IMR-90 (cell line): ENCODE results near the gene CNDP1. TPM values are rescaled to one million over a fixed set of nuclear protein-coding genes. Genes with fewer than 3 reads are reported as not detected.

ENCODE experiments used
- ATAC-seq: fragments of 200-7000 bp; cut with Tn5 transposase; 2 replicates; pipeline ENCODE4 v1.9.1; 2020; ENCODE audit warnings: low read depth, mild to moderate bottlenecking, moderate library complexity
- BruUV-seq: library from RNA; stranded (reverse); fragments of 400-500 nt; replicated peaks from 2 replicates; lab custom pipeline; 2021; lab: Mats Ljungman, UMichigan
- CTCF ChIA-PET: fragments of 300-600 bp; formaldehyde crosslinking; extraction: SDS; loops from one replicate; lab custom pipeline; 2021; ENCODE audit warnings: antibody characterized with exemption; lab: Yijun Ruan, JAX
- POLR2A ChIA-PET: fragments of 300-600 bp; sonication (Branson Sonifier 250); formaldehyde crosslinking; loops from one replicate; lab custom pipeline; 2022; ENCODE audit warnings: antibody characterized with exemption; ENCODE audit not compliant: unreplicated experiment; lab: Charles Lee
- DNase-seq: peaks from one replicate; pipeline ENCODE4 v3.0.0; 2013
- H2AFZ ChIP-seq: replicated peaks from 2 replicates; pipeline ENCODE3; 2013; ENCODE audit warnings: low read length, mild to moderate bottlenecking; ENCODE audit not compliant: poor library complexity
- H2AK5ac ChIP-seq: 2 replicates; pipeline ENCODE4 v1.6.1; 2013; ENCODE audit warnings: low read depth, low read length, inconsistent platforms
- H2AK9ac ChIP-seq: replicated peaks from 2 replicates; pipeline ENCODE3; 2013; ENCODE audit warnings: mild to moderate bottlenecking, low read depth, low read length, moderate library complexity; ENCODE audit not compliant: poor library complexity
- H2BK120ac ChIP-seq: 2 replicates; pipeline ENCODE4 v1.6.1; 2013; ENCODE audit warnings: low read depth, low read length, inconsistent platforms
- H2BK15ac ChIP-seq: 3 replicates; pipeline ENCODE4 v1.6.1; 2013; ENCODE audit warnings: low read depth, low read length, inconsistent platforms
- H2BK20ac ChIP-seq: 2 replicates; pipeline ENCODE4 v1.6.1; 2013; ENCODE audit warnings: low read depth, mild to moderate bottlenecking, inconsistent platforms, low read length, moderate library complexity
- H2BK5ac ChIP-seq: 2 replicates; pipeline ENCODE4 v1.6.1; 2013; ENCODE audit warnings: mild to moderate bottlenecking, low read depth, low read length, inconsistent platforms; ENCODE audit not compliant: poor library complexity, severe bottlenecking
- H3K14ac ChIP-seq: replicated peaks from 2 replicates; pipeline ENCODE4 v1.6.1; 2013; ENCODE audit warnings: low read depth, low read length, inconsistent platforms
- H3K18ac ChIP-seq: 2 replicates; pipeline ENCODE4 v1.6.1; 2013; ENCODE audit warnings: low read depth, low read length, control low read depth
- H3K23ac ChIP-seq: 2 replicates; pipeline ENCODE4 v1.6.1; 2013; ENCODE audit warnings: low read depth, low read length, inconsistent platforms
- H3K27ac ChIP-seq: 2 replicates; pipeline ENCODE4 v1.5.1; 2013; ENCODE audit warnings: mild to moderate bottlenecking, control low read depth, low read length; ENCODE audit not compliant: insufficient read depth
- H3K27me3 ChIP-seq: 2 replicates; pipeline ENCODE4 v1.6.1; 2013; ENCODE audit warnings: low read length; ENCODE audit not compliant: control insufficient read depth, insufficient read depth
- H3K36me3 ChIP-seq: 2 replicates; pipeline ENCODE4 v1.6.1; 2013; ENCODE audit warnings: low read length, mixed read lengths; ENCODE audit not compliant: control insufficient read depth, insufficient read depth
- H3K4ac ChIP-seq: 2 replicates; pipeline ENCODE4 v1.6.1; 2013; ENCODE audit warnings: low read depth, low read length, inconsistent platforms
- H3K4me1 ChIP-seq: 2 replicates; pipeline ENCODE4 v1.6.1; 2013; ENCODE audit warnings: low read length, mixed read lengths; ENCODE audit not compliant: control insufficient read depth, insufficient read depth
- H3K4me2 ChIP-seq: 2 replicates; pipeline ENCODE4 v1.6.1; 2013; ENCODE audit warnings: low read depth, mild to moderate bottlenecking, control low read depth, low read length, moderate library complexity
- H3K4me3 ChIP-seq: 2 replicates; pipeline ENCODE4 v1.5.1; 2013; ENCODE audit warnings: low read depth, mild to moderate bottlenecking, control low read depth, low read length, moderate library complexity; ENCODE audit not compliant: insufficient read depth
- H3K56ac ChIP-seq: 2 replicates; pipeline ENCODE4 v1.6.1; 2013; ENCODE audit warnings: low read length, inconsistent platforms; ENCODE audit not compliant: insufficient read depth; ENCODE audit errors: extremely low read depth
- H3K79me1 ChIP-seq, 2 experiments: 2 replicates each; pipeline ENCODE4 v1.6.1; 2013; ENCODE audit warnings: low read length in 2 of 2, inconsistent platforms in 1 of 2, low read depth in 1 of 2
- H3K9ac ChIP-seq: 2 replicates; pipeline ENCODE4 v1.6.1; 2013; ENCODE audit warnings: low read depth, low read length, control low read depth
- H3K9me1 ChIP-seq: 2 replicates; pipeline ENCODE4 v1.6.1; 2013; ENCODE audit warnings: low read length, inconsistent platforms; ENCODE audit not compliant: insufficient read depth
- H3K9me3 ChIP-seq: 2 replicates; pipeline ENCODE4 v1.6.1; 2013; ENCODE audit warnings: low read length; ENCODE audit not compliant: control insufficient read depth, insufficient read depth
- H4K20me1 ChIP-seq: 2 replicates; pipeline ENCODE4 v1.6.1; 2013; ENCODE audit warnings: low read length, inconsistent platforms; ENCODE audit not compliant: insufficient read depth
- H4K5ac ChIP-seq: 2 replicates; pipeline ENCODE4 v1.6.1; 2013; ENCODE audit warnings: mild to moderate bottlenecking, low read depth, low read length, control low read depth
- H4K8ac ChIP-seq, 2 experiments: 2 replicates each; pipeline ENCODE4 v1.6.1; 2013; ENCODE audit warnings: low read depth in 2 of 2, low read length in 2 of 2, control low read depth in 1 of 2, inconsistent platforms in 1 of 2
- H4K91ac ChIP-seq: 2 replicates; pipeline ENCODE4 v1.6.1; 2013; ENCODE audit warnings: low read depth, low read length, inconsistent platforms; ENCODE audit not compliant: insufficient read depth
- BHLHE40 ChIP-seq: fragments of 150-350 bp; IDR thresholded peaks from 2 replicates; pipeline ENCODE4 v1.6.1; 2016; ENCODE audit warnings: mild to moderate bottlenecking, low read depth, low read length
- CEBPB ChIP-seq: IDR thresholded peaks from 2 replicates; pipeline ENCODE4 v1.6.1; 2012; ENCODE audit warnings: low read depth, low read length, improper control_type of control experiment
- CHD1 ChIP-seq: IDR thresholded peaks from 2 replicates; pipeline ENCODE4 v1.6.1; 2012; ENCODE audit warnings: low read depth, low read length, improper control_type of control experiment
- FOS ChIP-seq: fragments of 150-350 bp; IDR thresholded peaks from 2 replicates; pipeline ENCODE4 v1.6.1; 2016; ENCODE audit warnings: low read depth, low read length
- MAZ ChIP-seq: IDR thresholded peaks from 2 replicates; pipeline ENCODE4 v1.6.1; 2012; ENCODE audit warnings: low read depth, mild to moderate bottlenecking, low read length, improper control_type of control experiment, moderate library complexity, borderline replicate concordance
- NFE2L2 ChIP-seq: fragments of 150-350 bp; IDR thresholded peaks from 2 replicates; pipeline ENCODE4 v1.6.1; 2016; ENCODE audit warnings: low read depth, mild to moderate bottlenecking, low read length
- POLR2A ChIP-seq: IDR thresholded peaks from 2 replicates; pipeline ENCODE4 v1.6.1; 2012; ENCODE audit warnings: mild to moderate bottlenecking, low read depth, low read length
- RAD21 ChIP-seq: IDR thresholded peaks from 2 replicates; pipeline ENCODE4 v1.6.1; 2012; ENCODE audit warnings: low read length, improper control_type of control experiment
- RCOR1 ChIP-seq: IDR thresholded peaks from 2 replicates; pipeline ENCODE4 v1.6.1; 2012; ENCODE audit warnings: mild to moderate bottlenecking, low read length, improper control_type of control experiment; ENCODE audit not compliant: insufficient replicate concordance
- RFX5 ChIP-seq: IDR thresholded peaks from 2 replicates; pipeline ENCODE4 v1.8.0; 2012; ENCODE audit warnings: low read depth, mild to moderate bottlenecking, low read length, moderate library complexity
- WGBS, 2 experiments: methylation state at CpG; one replicate each; pipeline versions ENCODE4 v1.1.5 to v1.1.7; 2013; ENCODE audit warnings: missing lambda C conversion rate in 2 of 2; ENCODE audit not compliant: insufficient read length in 1 of 2; ENCODE audit errors: extremely low coverage in 2 of 2; 5-methylcytosine and 5-hydroxymethylcytosine counted together
- dilution Hi-C: fragments of 300-500 bp; cut with HindIII; formaldehyde crosslinking; loops from one replicate; pipeline ENCODE4 v1.14.3; 2018; ENCODE audit warnings: low sequenced_read_pairs; ENCODE audit not compliant: unreplicated experiment
- in situ Hi-C: fragments of 300-500 bp; cut with MboI; formaldehyde crosslinking; loops from 3 replicates; pipeline ENCODE4 v1.14.3; 2019; ENCODE audit warnings: low sequenced_read_pairs, inconsistent platforms, mixed read lengths
- intact Hi-C: fragments of 100-400 bp; cut with micrococcal nuclease; formaldehyde crosslinking; loops from 2 replicates; pipeline ENCODE4 v1.10.0; 2022
- polyA plus RNA-seq, 3 experiments: library from polyadenylated mRNA; depleted of rRNA; stranded (reverse); fragments of >200 nt; gene quantifications; 2 replicates each; pipeline ENCODE4 v1.2.3, GENCODE V29; 2012; ENCODE audit warnings: low replicate concordance in 1 of 3
- total RNA-seq: library from RNA; depleted of rRNA; stranded (reverse); fragments of >200 nt; gene quantifications from 2 replicates; pipeline ENCODE4 v1.2.3, GENCODE V29; 2012
- TF ChIP-seq, protein P1 (sequence below): fragments of 150-350 bp; IDR thresholded peaks from 2 replicates; pipeline ENCODE4 v1.6.1; 2017; ENCODE audit warnings: mild to moderate bottlenecking, antibody characterized with exemption, low read length, low read depth
- TF ChIP-seq, protein P2 (sequence below): conservative IDR thresholded peaks from 2 replicates; pipeline ENCODE4 v1.5.1; 2012; ENCODE audit warnings: mild to moderate bottlenecking, low read depth, low read length, improper control_type of control experiment
- TF ChIP-seq, protein P3 (sequence below): fragments of 150-350 bp; IDR thresholded peaks from 2 replicates; pipeline ENCODE4 v1.6.1; 2016; ENCODE audit warnings: low read depth, mild to moderate bottlenecking, low read length, moderate library complexity, borderline replicate concordance

Gene CNDP1
- total and polyA plus RNA-seq, 2 of the 4 experiments (the other 2 are of a cell fraction) = not detected

DNA sequence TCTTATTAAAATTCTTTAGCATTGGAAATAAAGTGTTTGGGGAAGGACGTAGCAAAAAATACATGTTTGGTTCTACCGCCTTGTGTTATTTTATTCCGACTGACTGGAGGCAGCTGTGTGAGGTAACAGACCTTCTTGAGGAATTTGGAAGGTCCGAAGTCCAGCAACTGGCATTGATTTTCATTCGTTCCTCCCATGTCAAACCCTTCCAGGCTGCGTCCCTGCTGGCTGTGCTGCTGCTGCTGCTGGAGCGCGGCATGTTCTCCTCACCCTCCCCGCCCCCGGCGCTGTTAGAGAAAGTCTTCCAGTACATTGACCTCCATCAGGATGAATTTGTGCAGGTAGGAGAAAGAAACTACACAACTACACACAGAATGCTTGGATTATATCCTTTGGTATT, 21.8 kb downstream of the CNDP1 start (continued):
- TF ChIP-seq, protein P1, sequence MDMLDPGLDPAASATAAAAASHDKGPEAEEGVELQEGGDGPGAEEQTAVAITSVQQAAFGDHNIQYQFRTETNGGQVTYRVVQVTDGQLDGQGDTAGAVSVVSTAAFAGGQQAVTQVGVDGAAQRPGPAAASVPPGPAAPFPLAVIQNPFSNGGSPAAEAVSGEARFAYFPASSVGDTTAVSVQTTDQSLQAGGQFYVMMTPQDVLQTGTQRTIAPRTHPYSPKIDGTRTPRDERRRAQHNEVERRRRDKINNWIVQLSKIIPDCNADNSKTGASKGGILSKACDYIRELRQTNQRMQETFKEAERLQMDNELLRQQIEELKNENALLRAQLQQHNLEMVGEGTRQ = no peak
- TF ChIP-seq BHLHE40 (no peak), RFX5 (no peak)

DNA sequence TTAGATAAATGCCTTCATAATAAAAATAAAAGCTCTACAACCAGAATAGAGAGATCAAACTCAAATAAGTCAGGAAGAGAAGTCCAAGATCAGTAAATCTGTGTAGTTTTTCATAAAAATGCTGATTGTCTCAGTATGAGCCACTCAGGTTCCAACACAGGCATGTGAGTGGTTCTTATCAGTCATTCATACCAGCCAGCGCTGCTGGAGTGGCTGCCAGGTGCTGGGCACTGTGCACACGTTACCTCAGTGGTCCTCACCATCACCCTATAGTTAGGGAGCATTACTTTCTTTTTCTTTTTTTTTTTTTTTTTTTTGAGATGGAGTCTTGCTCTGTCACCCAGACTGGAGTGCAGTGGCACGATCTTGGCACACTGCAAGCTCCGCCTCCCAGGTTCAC, 23.8 kb downstream of the CNDP1 start:
- CTCF ChIA-PET = interaction anchor here (1.0 kb wide), 1 partner anchor 12 kb away, joined by 3 read pairs; no protein-coding TSS in a partner anchor
- H2AFZ ChIP-seq = no peak overlapping the region
- no peak overlapping the region for H3K18ac ChIP-seq
- H2BK15ac ChIP-seq = no peak overlapping the region
- in situ Hi-C loops = loop anchor here (25.0 kb wide), 1 partner anchor 346 kb away; no protein-coding TSS in a partner anchor
- no peak overlapping the region for H2BK120ac ChIP-seq
- no peaks in the 10 kb centered on the region for H4K20me1 ChIP-seq
- H3K4me3 ChIP-seq = no peak overlapping the region
- H3K4ac ChIP-seq = no peak overlapping the region
- no peaks in the 10 kb centered on the region for H3K79me1 ChIP-seq
- H3K27me3 ChIP-seq = peaks cover 41% of the 10 kb centered on the region
- no peaks in the 10 kb centered on the region for H3K4me1 ChIP-seq
- no peaks in the 10 kb centered on the region for H3K9me3 ChIP-seq
- no peak for ATAC-seq
- H4K8ac ChIP-seq = no peak overlapping the region
- no peak overlapping the region for H2AK5ac ChIP-seq
- no CpG with 5 or more reads among the region's 4 CpGs for WGBS, 2 experiments
- H3K56ac ChIP-seq = no peak overlapping the region
- no peak for DNase-seq
- no TSS peak for BruUV-seq
- no peak overlapping the region for H4K5ac ChIP-seq
- H3K36me3 ChIP-seq = no peaks in the 10 kb centered on the region
- intact Hi-C loops = no loop called here
- no peak overlapping the region for H3K14ac ChIP-seq
- H4K91ac ChIP-seq = no peak overlapping the region
- POLR2A ChIA-PET = no interaction called here
- no peak overlapping the region for H3K4me2 ChIP-seq
- no peak overlapping the region for H2AK9ac ChIP-seq
- H3K9me1 ChIP-seq = no peaks in the 10 kb centered on the region
- no peak overlapping the region for H3K9ac ChIP-seq
- dilution Hi-C loops = no loop called here
- H3K23ac ChIP-seq = no peak overlapping the region
- no peak overlapping the region for H2BK20ac ChIP-seq
- no peak overlapping the region for H3K27ac ChIP-seq
- H2BK5ac ChIP-seq = no peak overlapping the region
- TF ChIP-seq, protein P2, sequence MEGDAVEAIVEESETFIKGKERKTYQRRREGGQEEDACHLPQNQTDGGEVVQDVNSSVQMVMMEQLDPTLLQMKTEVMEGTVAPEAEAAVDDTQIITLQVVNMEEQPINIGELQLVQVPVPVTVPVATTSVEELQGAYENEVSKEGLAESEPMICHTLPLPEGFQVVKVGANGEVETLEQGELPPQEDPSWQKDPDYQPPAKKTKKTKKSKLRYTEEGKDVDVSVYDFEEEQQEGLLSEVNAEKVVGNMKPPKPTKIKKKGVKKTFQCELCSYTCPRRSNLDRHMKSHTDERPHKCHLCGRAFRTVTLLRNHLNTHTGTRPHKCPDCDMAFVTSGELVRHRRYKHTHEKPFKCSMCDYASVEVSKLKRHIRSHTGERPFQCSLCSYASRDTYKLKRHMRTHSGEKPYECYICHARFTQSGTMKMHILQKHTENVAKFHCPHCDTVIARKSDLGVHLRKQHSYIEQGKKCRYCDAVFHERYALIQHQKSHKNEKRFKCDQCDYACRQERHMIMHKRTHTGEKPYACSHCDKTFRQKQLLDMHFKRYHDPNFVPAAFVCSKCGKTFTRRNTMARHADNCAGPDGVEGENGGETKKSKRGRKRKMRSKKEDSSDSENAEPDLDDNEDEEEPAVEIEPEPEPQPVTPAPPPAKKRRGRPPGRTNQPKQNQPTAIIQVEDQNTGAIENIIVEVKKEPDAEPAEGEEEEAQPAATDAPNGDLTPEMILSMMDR = no peak
- TF ChIP-seq, protein P1 = no peak
- TF ChIP-seq MAZ (no peak), NFE2L2 (no peak), RCOR1 (no peak), RAD21 (no peak), POLR2A (no peak), CEBPB (no peak), BHLHE40 (no peak), FOS (no peak), CHD1 (no peak)
- TF ChIP-seq, protein P3, sequence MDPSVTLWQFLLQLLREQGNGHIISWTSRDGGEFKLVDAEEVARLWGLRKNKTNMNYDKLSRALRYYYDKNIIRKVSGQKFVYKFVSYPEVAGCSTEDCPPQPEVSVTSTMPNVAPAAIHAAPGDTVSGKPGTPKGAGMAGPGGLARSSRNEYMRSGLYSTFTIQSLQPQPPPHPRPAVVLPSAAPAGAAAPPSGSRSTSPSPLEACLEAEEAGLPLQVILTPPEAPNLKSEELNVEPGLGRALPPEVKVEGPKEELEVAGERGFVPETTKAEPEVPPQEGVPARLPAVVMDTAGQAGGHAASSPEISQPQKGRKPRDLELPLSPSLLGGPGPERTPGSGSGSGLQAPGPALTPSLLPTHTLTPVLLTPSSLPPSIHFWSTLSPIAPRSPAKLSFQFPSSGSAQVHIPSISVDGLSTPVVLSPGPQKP = no peak
